ENCODE results near the gene HPCAL1.

DNA sequence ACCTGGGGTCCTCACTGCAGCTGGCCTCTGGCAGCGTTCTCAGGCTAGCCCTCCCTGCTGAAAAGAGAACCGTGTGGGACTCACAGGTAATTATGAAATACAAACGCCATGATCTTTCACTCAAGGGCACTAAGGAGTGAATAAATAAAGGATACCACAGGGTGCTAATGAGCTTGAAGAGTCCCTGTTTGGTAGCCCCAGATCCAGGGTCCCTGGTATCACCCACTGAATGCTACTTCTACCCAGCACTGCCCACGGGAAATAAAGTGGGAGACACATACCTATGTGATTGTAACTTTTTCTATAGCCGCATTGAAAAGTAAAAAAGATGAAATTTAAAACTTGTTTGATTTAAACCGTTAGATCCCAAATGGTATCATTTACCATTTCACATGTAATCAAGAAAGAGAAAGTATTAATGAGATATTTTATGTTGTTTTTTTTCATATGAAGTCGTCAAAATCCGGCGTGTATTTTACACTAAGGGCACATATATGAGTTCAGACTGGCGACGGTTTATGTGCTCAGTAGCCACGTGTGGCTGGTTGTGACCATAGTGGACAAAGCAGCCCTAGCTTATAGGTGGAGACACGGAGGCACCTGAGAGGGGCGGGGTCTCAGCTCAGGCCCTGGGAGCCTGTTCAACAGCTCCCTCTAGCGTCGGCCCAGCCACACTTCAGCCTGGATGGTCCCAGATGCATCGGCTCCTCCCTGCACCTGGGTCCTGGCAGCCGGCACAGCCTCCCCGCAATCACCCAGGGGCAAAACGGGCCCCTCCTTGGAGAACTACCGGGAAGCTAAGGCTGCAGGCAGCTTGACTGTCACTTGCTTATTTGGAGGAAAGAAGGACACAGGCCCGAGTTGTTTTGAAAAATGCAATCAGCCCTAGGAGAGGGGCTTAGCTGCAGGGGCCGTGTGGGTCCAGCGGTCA lies 106.2 kb downstream of the HPCAL1 start:
- TF ChIP-seq EZH2 (IDR thresholded peaks at IDR 0.05; ENCODE audit: insufficient read depth, poor library complexity, severe bottlenecking) (no peak), EZH2phosphoT487 (IDR thresholded peaks at IDR 0.05; ENCODE audit: insufficient read depth, low read depth) (no peak)
